Brain microvascular endothelial cell (primary cell): ENCODE measurements around the gene DERL3.

Experiments used
- DNase-seq: peaks from one replicate; pipeline ENCODE4 v3.0.0-alpha.2; 2020
- H3K27ac ChIP-seq: fragments of 250-450 bp; sonication (Bioruptor Pico); 2 replicates; pipeline ENCODE4 v1.5.1; 2020; ENCODE audit warnings: mild to moderate bottlenecking, moderate library complexity
- H3K27me3 ChIP-seq: fragments of 250-450 bp; sonication (Bioruptor Pico); replicated peaks from 2 replicates; pipeline ENCODE4 v1.5.1; 2020; ENCODE audit warnings: mild to moderate bottlenecking
- H3K36me3 ChIP-seq: fragments of 250-450 bp; sonication (Bioruptor Pico); replicated peaks from 2 replicates; pipeline ENCODE4 v1.5.1; 2020; ENCODE audit warnings: mild to moderate bottlenecking
- H3K4me3 ChIP-seq: 2 replicates; pipeline ENCODE4 v1.5.1; 2011; ENCODE audit warnings: low read depth, mild to moderate bottlenecking, control low read depth, low read length, moderate library complexity
- in situ Hi-C: cut with HindIII; loops from 2 replicates; pipeline ENCODE4 v1.10.0; 2017; ENCODE audit warnings: low sequenced_read_pairs, low pct_ligation_motif_present
- TF ChIP-seq, protein P1 (sequence below): IDR thresholded peaks from 2 replicates; pipeline ENCODE4 v1.5.1; 2011; ENCODE audit warnings: low read depth, mild to moderate bottlenecking, moderate library complexity, low read length, control low read depth, inconsistent platforms; ENCODE audit errors: missing control alignments

DERL3 gene

DNA sequence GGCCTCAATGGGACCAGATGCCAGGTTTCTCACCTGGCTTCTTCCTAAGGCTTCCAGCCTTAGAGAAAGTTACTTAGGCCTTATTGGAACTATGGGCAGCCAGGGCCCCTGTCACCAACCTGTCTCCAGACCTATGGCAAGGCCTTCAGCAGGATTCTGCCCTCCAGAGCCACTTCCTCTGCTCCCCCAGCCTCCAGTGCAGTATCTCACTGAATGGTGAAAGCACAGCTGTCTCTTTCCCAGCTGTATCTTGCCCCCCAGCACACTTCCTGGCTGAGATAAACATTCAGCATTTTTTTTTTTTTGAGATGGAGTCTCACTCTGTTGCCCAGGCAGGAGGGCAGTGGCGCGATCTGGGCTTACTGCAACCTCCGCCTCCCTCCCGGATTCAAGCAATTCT, 20.4 kb upstream of the DERL3 start:
- H3K27ac ChIP-seq: no peak overlapping the region
- DNase-seq: no peak
- in situ Hi-C loops: no loop called here
- H3K27me3 ChIP-seq: no peaks in the 10 kb centered on the region
- TF ChIP-seq, protein P1, sequence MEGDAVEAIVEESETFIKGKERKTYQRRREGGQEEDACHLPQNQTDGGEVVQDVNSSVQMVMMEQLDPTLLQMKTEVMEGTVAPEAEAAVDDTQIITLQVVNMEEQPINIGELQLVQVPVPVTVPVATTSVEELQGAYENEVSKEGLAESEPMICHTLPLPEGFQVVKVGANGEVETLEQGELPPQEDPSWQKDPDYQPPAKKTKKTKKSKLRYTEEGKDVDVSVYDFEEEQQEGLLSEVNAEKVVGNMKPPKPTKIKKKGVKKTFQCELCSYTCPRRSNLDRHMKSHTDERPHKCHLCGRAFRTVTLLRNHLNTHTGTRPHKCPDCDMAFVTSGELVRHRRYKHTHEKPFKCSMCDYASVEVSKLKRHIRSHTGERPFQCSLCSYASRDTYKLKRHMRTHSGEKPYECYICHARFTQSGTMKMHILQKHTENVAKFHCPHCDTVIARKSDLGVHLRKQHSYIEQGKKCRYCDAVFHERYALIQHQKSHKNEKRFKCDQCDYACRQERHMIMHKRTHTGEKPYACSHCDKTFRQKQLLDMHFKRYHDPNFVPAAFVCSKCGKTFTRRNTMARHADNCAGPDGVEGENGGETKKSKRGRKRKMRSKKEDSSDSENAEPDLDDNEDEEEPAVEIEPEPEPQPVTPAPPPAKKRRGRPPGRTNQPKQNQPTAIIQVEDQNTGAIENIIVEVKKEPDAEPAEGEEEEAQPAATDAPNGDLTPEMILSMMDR: no peak
- H3K36me3 ChIP-seq: no peaks in the 10 kb centered on the region
- no peak overlapping the region for H3K4me3 ChIP-seq

DNA sequence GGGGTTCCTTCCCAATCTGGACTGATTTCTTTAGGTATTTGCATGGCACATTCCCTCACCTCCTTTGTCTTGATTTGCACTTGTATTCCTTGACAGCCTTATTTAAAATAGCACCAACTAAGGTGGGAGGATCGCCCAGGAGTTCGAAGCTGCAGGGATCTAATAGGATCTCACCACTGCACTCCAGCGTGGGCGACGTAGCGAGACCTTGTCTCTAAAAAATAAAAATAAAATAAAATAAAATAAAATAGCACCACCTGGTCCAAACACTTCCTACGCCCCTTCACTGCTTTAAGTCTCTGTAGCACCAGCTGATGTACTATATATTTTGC, 19.6 kb upstream of the DERL3 start:
- TF ChIP-seq, protein P1: no peak
- Histone ChIP-seq H3K27me3 (no peaks in the 10 kb centered on the region), H3K27ac (no peak overlapping the region), H3K36me3 (no peaks in the 10 kb centered on the region), H3K4me3 (peak overlapping the region; percentile 74)
- no peak for DNase-seq
- in situ Hi-C loops: no loop called here

DNA sequence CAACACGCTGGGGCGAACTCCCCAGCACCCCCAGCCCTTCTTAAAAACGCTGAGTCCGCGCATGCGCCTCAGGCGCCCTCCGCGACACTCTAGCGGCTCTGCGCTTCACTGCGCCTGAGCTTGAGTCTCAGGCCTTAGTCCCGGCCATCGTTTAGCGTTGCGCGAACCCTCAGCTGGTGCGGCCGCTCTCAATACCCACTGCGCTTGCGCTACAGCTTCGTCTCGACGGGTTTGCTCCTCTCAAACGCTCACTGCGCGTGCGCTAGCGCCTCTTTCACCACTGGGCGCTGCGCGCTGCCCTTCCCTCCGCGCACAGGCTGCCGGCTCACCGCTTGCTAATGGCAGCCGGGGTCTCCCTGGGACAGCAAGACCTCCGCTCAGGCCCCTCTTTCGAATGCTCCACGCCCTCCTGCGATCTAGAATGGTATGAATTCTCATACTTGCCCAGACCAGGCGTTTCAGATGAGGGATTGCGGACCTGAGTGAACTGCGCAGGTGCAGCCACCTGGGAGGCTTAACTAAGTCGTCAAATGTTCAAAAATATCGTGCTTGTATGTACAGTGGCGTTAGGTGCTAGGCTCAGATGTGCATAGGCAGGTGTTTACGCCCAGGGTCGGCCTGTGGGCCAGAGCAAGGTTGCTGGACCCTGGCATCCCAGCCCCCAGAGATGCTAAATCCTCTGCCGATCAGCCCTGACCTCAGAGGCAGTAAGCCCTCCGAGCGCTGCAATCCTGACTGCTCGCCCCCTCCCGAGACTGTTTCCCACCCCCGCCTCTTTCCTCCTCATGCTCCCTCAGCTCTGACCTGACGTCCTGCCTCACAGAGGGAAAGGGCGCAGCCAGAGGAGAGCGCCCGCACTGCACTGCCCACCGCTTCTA, 19.0 kb upstream of the DERL3 start, which contains the start of gene SLC2A11:
Gene SLC2A11 (plus strand): TSS at position 270 of the 878 bp plus-strand sequence. CDS start 125 bp downstream, at position 395.
- DNase-seq: peak; percentile 95
- H3K4me3 ChIP-seq: peak within 1 kb of the TSS; percentile 74
- H3K36me3 ChIP-seq: no peaks in the 10 kb centered on the region
- TF ChIP-seq, protein P1: peak; percentile 47
- H3K27me3 ChIP-seq: no peaks in the 10 kb centered on the region
- no peak within 1 kb of the TSS for H3K27ac ChIP-seq
- in situ Hi-C loops: no loop called here

DNA sequence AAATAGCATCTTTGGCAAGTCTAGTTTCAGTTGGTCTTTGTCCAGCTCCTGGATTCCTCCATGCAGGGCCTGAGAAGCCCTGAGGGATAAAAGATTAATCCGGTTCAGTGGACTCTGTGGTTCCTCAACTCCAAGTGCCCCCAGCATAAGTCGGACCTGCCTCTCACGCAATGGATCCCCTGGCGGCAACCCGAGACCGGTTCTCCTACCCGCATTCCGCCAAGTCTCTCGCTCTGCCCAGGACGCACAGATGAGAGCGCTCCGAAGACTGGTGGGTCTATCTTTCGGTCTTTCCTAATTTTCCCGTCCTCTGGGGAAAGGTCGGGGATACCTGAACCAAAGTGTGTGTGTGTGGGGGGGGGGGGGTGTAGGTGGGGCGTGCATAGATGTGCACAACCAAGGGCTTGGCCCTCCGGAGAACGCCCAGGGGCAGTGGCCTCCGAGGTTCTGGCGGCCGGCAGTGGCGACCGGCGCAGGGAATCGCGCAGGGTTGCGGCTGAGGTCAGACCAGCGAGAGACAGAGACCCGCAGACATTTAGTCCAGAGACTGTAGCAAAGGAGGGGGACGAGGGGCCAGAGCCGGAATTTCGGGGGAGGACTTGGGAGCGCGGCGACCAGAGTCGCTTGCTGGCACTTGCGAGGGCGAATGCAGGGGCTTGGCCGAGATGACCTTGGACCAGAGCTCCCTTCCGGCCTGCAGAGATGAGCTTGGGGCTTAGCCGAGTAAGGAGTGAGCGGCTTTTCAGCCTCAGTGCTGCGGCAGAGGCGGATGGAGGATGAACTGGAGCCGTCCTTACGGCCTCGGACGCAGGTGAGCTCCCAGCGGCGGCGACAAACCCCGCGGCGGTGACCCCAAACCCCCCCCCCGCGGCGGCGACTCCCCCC, 18.2 kb upstream of the DERL3 start:
- TF ChIP-seq, protein P1: peak; percentile 38
- in situ Hi-C loops: no loop called here
- Histone ChIP-seq H3K36me3 (no peaks in the 10 kb centered on the region), H3K27ac (no peak overlapping the region), H3K27me3 (no peaks in the 10 kb centered on the region), H3K4me3 (peak overlapping the region; percentile 74)
- DNase-seq: no peak

DNA sequence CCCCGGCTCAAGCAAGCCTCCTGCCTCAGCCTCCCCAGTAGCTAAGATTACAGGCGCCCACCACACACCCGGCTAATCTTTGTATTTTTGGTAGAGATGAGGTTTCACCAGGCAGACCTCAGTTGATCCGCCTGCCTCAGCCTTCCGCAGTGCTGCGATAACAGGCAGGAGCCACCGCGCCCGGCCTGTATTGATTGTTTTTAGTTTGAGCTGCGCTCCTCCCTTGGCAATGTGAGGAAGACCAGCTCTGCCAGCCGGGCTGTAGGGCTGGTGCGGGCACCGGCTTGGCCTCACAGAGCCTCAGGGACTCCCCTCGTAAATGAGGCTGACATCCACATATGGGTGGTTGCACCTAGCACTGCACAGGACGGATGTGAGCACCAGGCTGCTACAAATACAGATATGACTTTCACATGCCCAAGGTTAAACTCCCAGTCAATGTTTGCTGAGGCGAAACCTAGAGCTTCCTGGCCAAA, 11.4 kb upstream of the DERL3 start:
- Histone ChIP-seq H3K27ac (no peak overlapping the region), H3K27me3 (no peaks in the 10 kb centered on the region), H3K4me3 (no peak overlapping the region), H3K36me3 (no peaks in the 10 kb centered on the region)
- TF ChIP-seq, protein P1: no peak
- in situ Hi-C loops: no loop called here
- no peak for DNase-seq
